MM.1S (cell line): ENCODE data around the gene TBPL2.
"Not testable (repeated sequence)": the region's sequence is repeated elsewhere in the genome, so short reads cannot be mapped to it uniquely, and the experiment has no call there.

Experiments used
- DNase-seq: peaks from one replicate; pipeline ENCODE4 v3.0.0-alpha.2; 2015
- H2AFZ ChIP-seq: fragments of 300-600 bp; sonication (generic); 2 replicates; pipeline ENCODE4 v1.6.0; 2016; ENCODE audit warnings: antibody characterized with exemption, low read length
- H3F3A ChIP-seq: fragments of 300-600 bp; sonication (generic); 2 replicates; pipeline ENCODE4 v1.6.1; 2016; ENCODE audit warnings: mild to moderate bottlenecking, antibody characterized with exemption, low read length, moderate library complexity, mixed read lengths; ENCODE audit not compliant: insufficient read depth
- H3K27ac ChIP-seq: fragments of 300-600 bp; sonication (generic); 2 replicates; pipeline ENCODE4 v1.5.1; 2016; ENCODE audit warnings: mild to moderate bottlenecking, low read length
- H3K27me3 ChIP-seq: fragments of 300-600 bp; sonication (generic); replicated peaks from 2 replicates; pipeline ENCODE4 v1.6.0; 2016; ENCODE audit warnings: low read length; ENCODE audit not compliant: insufficient read depth
- H3K36me3 ChIP-seq: fragments of 300-600 bp; sonication (generic); replicated peaks from 2 replicates; pipeline ENCODE4 v1.6.1; 2016; ENCODE audit warnings: mild to moderate bottlenecking, low read length, mixed read lengths; ENCODE audit not compliant: insufficient read depth
- H3K4me1 ChIP-seq: fragments of 300-600 bp; sonication (generic); 2 replicates; pipeline ENCODE4 v1.6.1; 2016; ENCODE audit warnings: low read length, mixed read lengths
- H3K4me2 ChIP-seq: fragments of 300-600 bp; sonication (generic); 2 replicates; pipeline ENCODE4 v1.6.0; 2016; ENCODE audit warnings: low read depth, low read length
- H3K4me3 ChIP-seq: fragments of 300-600 bp; sonication (generic); 2 replicates; pipeline ENCODE4 v1.5.1; 2016; ENCODE audit warnings: low read length, mixed read lengths
- H3K79me2 ChIP-seq: fragments of 300-600 bp; sonication (generic); 2 replicates; pipeline ENCODE4 v1.6.1; 2016; ENCODE audit warnings: mixed run types, low read length, mixed read lengths
- H3K9ac ChIP-seq: fragments of 300-600 bp; sonication (generic); 2 replicates; pipeline ENCODE4 v1.6.1; 2016; ENCODE audit warnings: low read length, mixed read lengths
- H3K9me2 ChIP-seq: fragments of 300-600 bp; sonication (generic); replicated peaks from 2 replicates; pipeline ENCODE4 v1.6.1; 2016; ENCODE audit warnings: mild to moderate bottlenecking, low read length, mixed read lengths; ENCODE audit not compliant: insufficient read depth
- H3K9me3 ChIP-seq: fragments of 300-600 bp; sonication (generic); replicated peaks from 2 replicates; pipeline ENCODE4 v1.6.1; 2016; ENCODE audit warnings: mild to moderate bottlenecking, low read length, mixed read lengths; ENCODE audit not compliant: insufficient read depth
- H4K20me1 ChIP-seq: fragments of 300-600 bp; sonication (generic); 2 replicates; pipeline ENCODE4 v1.6.1; 2016; ENCODE audit warnings: mild to moderate bottlenecking, low read length, moderate library complexity, mixed read lengths; ENCODE audit not compliant: insufficient read depth
- CTCF ChIP-seq: fragments of 300-600 bp; sonication (generic); IDR thresholded peaks from 2 replicates; pipeline ENCODE4 v1.5.1; 2016; ENCODE audit warnings: antibody characterized with exemption, low read length, mixed read lengths
- EZH2 ChIP-seq: fragments of 300-600 bp; sonication (generic); optimal IDR thresholded peaks from 2 replicates; pipeline ENCODE3; 2017; ENCODE audit warnings: low read depth, mild to moderate bottlenecking, antibody characterized with exemption, low read length, mixed read lengths
- EZH2phosphoT487 ChIP-seq: fragments of 300-600 bp; sonication (generic); IDR thresholded peaks from 2 replicates; pipeline ENCODE4 v1.6.1; 2018; ENCODE audit warnings: antibody characterized with exemption, low read length

Gene TBPL2

GRCh38 chr14:55481769-55482168 is 41.4 kb upstream of the TBPL2 start:
- no peaks in the 10 kb centered on the region for H3K9me3 ChIP-seq
- H2AFZ ChIP-seq, result no peak overlapping the region
- H3F3A ChIP-seq, result no peaks in the 10 kb centered on the region
- H3K4me1 ChIP-seq, result no peaks in the 10 kb centered on the region
- TF ChIP-seq EZH2phosphoT487 (no peak), CTCF (no peak), EZH2 (no peak)
- no peaks in the 10 kb centered on the region for H3K27me3 ChIP-seq
- no peaks in the 10 kb centered on the region for H3K9me2 ChIP-seq
- no peak for DNase-seq
- no peak overlapping the region for H3K27ac ChIP-seq
- no peak overlapping the region for H3K4me3 ChIP-seq
- no peak overlapping the region for H3K9ac ChIP-seq
- H3K36me3 ChIP-seq, result no peaks in the 10 kb centered on the region
- no peaks in the 10 kb centered on the region for H4K20me1 ChIP-seq
- no peaks in the 10 kb centered on the region for H3K79me2 ChIP-seq
- no peak overlapping the region for H3K4me2 ChIP-seq

- Histone ChIP-seq H3K27me3 (no peaks in the 10 kb centered on the region), H2AFZ (no peak overlapping the region), H3K9me2 (no peaks in the 10 kb centered on the region), H3K4me1 (no peaks in the 10 kb centered on the region), H3K9ac (no peak overlapping the region), H3K9me3 (no peaks in the 10 kb centered on the region), H3K36me3 (no peaks in the 10 kb centered on the region), H3K27ac (no peak overlapping the region), H3K4me2 (no peak overlapping the region), H3K4me3 (no peak overlapping the region), H4K20me1 (no peaks in the 10 kb centered on the region), H3F3A (no peaks in the 10 kb centered on the region), H3K79me2 (no peaks in the 10 kb centered on the region)
- TF ChIP-seq CTCF (no peak), EZH2phosphoT487 (no peak), EZH2 (no peak)
- DNase-seq, result no peak
These were observed 37.3 kb upstream of the TBPL2 start for GRCh38 chr14:55477680-55478079.

GRCh38 chr14:55476448-55476847 is 36.0 kb upstream of the TBPL2 start:
- H3K4me1 ChIP-seq, DNase-seq, H3K27me3 ChIP-seq, H2AFZ ChIP-seq, H3F3A ChIP-seq, H3K9me3 ChIP-seq, H3K4me3 ChIP-seq, H3K36me3 ChIP-seq, H3K27ac ChIP-seq, H3K9ac ChIP-seq, H3K9me2 ChIP-seq, H4K20me1 ChIP-seq, H3K79me2 ChIP-seq, H3K4me2 ChIP-seq: not testable (repeated sequence)

- Histone ChIP-seq H2AFZ (no peak overlapping the region), H3K9me2 (no peaks in the 10 kb centered on the region), H3K4me3 (no peak overlapping the region), H3K27ac (no peak overlapping the region), H3K4me2 (no peak overlapping the region), H3K9ac (no peak overlapping the region), H4K20me1 (no peaks in the 10 kb centered on the region), H3K9me3 (no peaks in the 10 kb centered on the region), H3K4me1 (no peaks in the 10 kb centered on the region), H3K79me2 (no peaks in the 10 kb centered on the region), H3F3A (no peaks in the 10 kb centered on the region), H3K36me3 (no peaks in the 10 kb centered on the region), H3K27me3 (no peaks in the 10 kb centered on the region)
- no peak for TF ChIP-seq CTCF
- no peak for TF ChIP-seq EZH2phosphoT487
- no peak for DNase-seq
These were observed 33.4 kb upstream of the TBPL2 start for GRCh38 chr14:55473786-55474185.
